ENCODE data around the gene APOA5. TPM values are rescaled to one million over a fixed set of nuclear protein-coding genes. Genes with fewer than 3 reads are reported as not detected.

Gene APOA5
- total and polyA plus RNA-seq, 2 of the 13 experiments (the other 11 are each of a cell fraction or from before 2014, with no cell fraction given): 44.0 to 49.1 TPM

- TF ChIP-seq CSRNP1 (CRISPR knock-in tag; IDR thresholded peaks at IDR 0.05) (no peak), TEAD3 (CRISPR knock-in tag; optimal IDR thresholded peaks at IDR 0.05; ENCODE audit: borderline replicate concordance) (peak; percentile 29), MBD4 (IDR thresholded peaks at IDR 0.05; ENCODE audit: borderline replicate concordance, low read length) (no peak), NFE2L2 (IDR thresholded peaks at IDR 0.05; ENCODE audit: low read length) (no peak), ZMAT3 (CRISPR knock-in tag; conservative IDR thresholded peaks at IDR 0.05) (no peak), ZMYM3 (CRISPR knock-in tag; IDR thresholded peaks at IDR 0.05) (0 out of 2 replicates have a peak, but pooled peaks have one; percentile 7), TMF1 (CRISPR knock-in tag; IDR thresholded peaks at IDR 0.05; ENCODE audit: low read depth) (no peak), NCOA5 (CRISPR knock-in tag; IDR thresholded peaks at IDR 0.05) (no peak), RBM39 (IDR thresholded peaks at IDR 0.05; ENCODE audit: low read depth, low read length, poor library complexity, severe bottlenecking) (no peak), KAT2B (IDR thresholded peaks at IDR 0.05; ENCODE audit: borderline replicate concordance, low read depth, low read length) (no peak), E2F2 (CRISPR knock-in tag; IDR thresholded peaks at IDR 0.05; ENCODE audit: borderline replicate concordance) (no peak), GMEB2 (CRISPR knock-in tag; IDR thresholded peaks at IDR 0.05; ENCODE audit: low read depth) (no peak), HDAC6 (IDR thresholded peaks at IDR 0.05; ENCODE audit: low read depth, low read length) (no peak), HHEX (CRISPR knock-in tag; IDR thresholded peaks at IDR 0.05) (no peak), REXO4 (CRISPR knock-in tag; IDR thresholded peaks at IDR 0.05; ENCODE audit: borderline replicate concordance) (no peak), ZNF878 (CRISPR knock-in tag; IDR thresholded peaks at IDR 0.05) (no peak), ELF4 (CRISPR knock-in tag; IDR thresholded peaks at IDR 0.05; ENCODE audit: borderline replicate concordance) (no peak), GTF3A (CRISPR knock-in tag; conservative IDR thresholded peaks at IDR 0.05) (no peak), ZNF432 (CRISPR knock-in tag; IDR thresholded peaks at IDR 0.05; ENCODE audit: borderline replicate concordance) (no peak)
These were observed 46.8 kb upstream of the APOA5 start (continued) for GRCh38 chr11:116838321-116839084.

All from HepG2 (cell line).